T-cell (primary cell): ENCODE data around the gene GCM1. TPM values are rescaled to one million over a fixed set of nuclear protein-coding genes. Genes with fewer than 3 reads are reported as not detected.

ENCODE experiments used
- ATAC-seq, 4 experiments: fragments of 200-7000 bp in 3 of 4; fragments of 150-1000 bp in 1 of 4; cut with Tn5 transposase; replicated peaks in 1 of 4; 1 replicate in 3 of 4; 2 replicates in 1 of 4; pipeline ENCODE4 v1.10.0; 2021; ENCODE audit warnings: moderate library complexity in 3 of 4, mild to moderate bottlenecking in 2 of 4, moderate number of reproducible peaks in 1 of 4
- CTCF ChIA-PET, 2 donors: fragments of 300-600 bp; sonication (Branson Sonifier 250); formaldehyde crosslinking; loops; one replicate each; lab custom pipeline; 2022; ENCODE audit warnings: antibody characterized with exemption in 2 of 2; lab: Charles Lee
- POLR2A ChIA-PET, 2 donors: fragments of 300-600 bp; sonication (Branson Sonifier 250); formaldehyde crosslinking; loops; one replicate each; lab custom pipeline; 2022; ENCODE audit warnings: antibody characterized with exemption in 2 of 2; lab: Charles Lee
- DNase-seq, 35 experiments: peaks; one replicate each; pipeline versions ENCODE4 v3.0.0 to v3.0.0-alpha.2; 2013 to 2023
- H3K27ac ChIP-seq: one replicate; pipeline ENCODE4 v1.5.1; 2013; ENCODE audit warnings: low read length
- H3K27me3 ChIP-seq, 2 experiments: replicated peaks in 1 of 2; 1 replicate in 1 of 2; 2 replicates in 1 of 2; pipeline versions ENCODE4 v1.6.1 to v1.7.0; 2013; ENCODE audit warnings: low read length in 1 of 2, mixed read lengths in 1 of 2; ENCODE audit not compliant: control insufficient read depth in 2 of 2, insufficient read depth in 2 of 2; ENCODE audit errors: extremely low read depth in 1 of 2
- H3K36me3 ChIP-seq, 2 donors: 1 replicate in 1 of 2; 2 replicates in 1 of 2; pipeline versions ENCODE4 v1.6.1 to v1.7.0; 2013; ENCODE audit warnings: low read length in 1 of 2; ENCODE audit not compliant: control insufficient read depth in 2 of 2, insufficient read depth in 1 of 2; ENCODE audit errors: extremely low read depth in 1 of 2
- H3K4me1 ChIP-seq, 2 experiments: 1 replicate in 1 of 2; 2 replicates in 1 of 2; pipeline versions ENCODE4 v1.6.1 to v1.7.0; 2013; ENCODE audit warnings: low read length in 2 of 2, mixed read lengths in 1 of 2; ENCODE audit not compliant: insufficient read depth in 2 of 2, control insufficient read depth in 1 of 2; ENCODE audit errors: extremely low read depth in 1 of 2
- H3K4me3 ChIP-seq, 2 donors: 1 replicate in 1 of 2; 2 replicates in 1 of 2; pipeline versions ENCODE4 v1.5.1 to v1.7.0; 2013; ENCODE audit warnings: mild to moderate bottlenecking in 2 of 2, low read length in 1 of 2, moderate library complexity in 1 of 2; ENCODE audit not compliant: control insufficient read depth in 1 of 2; ENCODE audit errors: extremely low read depth in 1 of 2
- H3K9me3 ChIP-seq: 2 replicates; pipeline ENCODE4 v1.7.0; 2013
- H3K27ac Mint-ChIP-seq, 2 donors: one replicate each; pipeline ENCODE4 v1.8.0; 2020 to 2021; ENCODE audit warnings: mild to moderate bottlenecking in 2 of 2, mixed read lengths in 2 of 2
- H3K27me3 Mint-ChIP-seq, 2 donors: one replicate each; pipeline ENCODE4 v1.8.0; 2021 to 2022; ENCODE audit warnings: mixed read lengths in 2 of 2
- H3K36me3 Mint-ChIP-seq: one replicate; pipeline ENCODE4 v1.8.0; 2021; ENCODE audit warnings: mixed read lengths
- H3K4me1 Mint-ChIP-seq, 3 donors: one replicate each; pipeline ENCODE4 v1.8.0; 2020 to 2022; ENCODE audit warnings: mixed read lengths in 3 of 3, mild to moderate bottlenecking in 1 of 3
- H3K4me3 Mint-ChIP-seq, 3 donors: one replicate each; pipeline ENCODE4 v1.8.0; 2020 to 2022; ENCODE audit warnings: mild to moderate bottlenecking in 3 of 3, mixed read lengths in 3 of 3, moderate library complexity in 3 of 3
- H3K9me3 Mint-ChIP-seq, 3 donors: one replicate each; pipeline ENCODE4 v1.8.0; 2020 to 2022; ENCODE audit warnings: mixed read lengths in 3 of 3
- WGBS: methylation state at CpG from one replicate; pipeline ENCODE4 v1.1.5; 2013; ENCODE audit warnings: missing lambda C conversion rate; ENCODE audit not compliant: insufficient coverage; 5-methylcytosine and 5-hydroxymethylcytosine counted together
- total RNA-seq, 35 experiments: library from RNA in 6 of 35; stranded (reverse) in 6 of 35; fragments of 120-200 nt in 1 of 35; gene quantifications; one replicate each; pipeline versions ENCODE4 v1.2.1 to v1.2.4 and lab custom pipeline; 2013 to 2026

Gene GCM1
- total RNA-seq, 5 donors from 2014 or later (not counting 1 experiment from before 2014, with no cell fraction given), result 0.12 to 0.23 TPM; not detected in 3

- H3K27ac Mint-ChIP-seq, result no peak overlapping the region
- no peak for ATAC-seq
These were observed 3.8 kb downstream of the GCM1 start for GRCh38 chr6:53144802-53145201.

GRCh38 chr6:53143710-53144109, 4.9 kb downstream of the GCM1 start:
- Mint-ChIP-seq H3K27ac (no peak overlapping the region), H3K4me1 (no peaks in the 10 kb centered on the region), H3K27me3 (peaks cover under 1 to 6% of the 10 kb centered on the region in 2 donors), H3K4me3 (no peak overlapping the region), H3K36me3 (no peaks in the 10 kb centered on the region), H3K9me3 (peaks cover 0 to 5% (median 0%) of the 10 kb centered on the region in 3 donors)
- no CpG with 5 or more reads among the region's 3 CpGs for WGBS
- Histone ChIP-seq H3K27me3 (peaks cover 0 to 6% of the 10 kb centered on the region in 2 experiments), H3K4me1 (no peaks in the 10 kb centered on the region), H3K4me3 (no peak overlapping the region), H3K27ac (no peak overlapping the region), H3K9me3 (no peaks in the 10 kb centered on the region), H3K36me3 (no peaks in the 10 kb centered on the region)
- CTCF ChIA-PET, result no interaction called here
- ATAC-seq (no peak), DNase-seq (no peak)
- POLR2A ChIA-PET, result interaction anchor here (0.6 to 0.7 kb wide), 2 partner anchors 333 to 575 kb away, joined by 3 read pairs; no protein-coding TSS in a partner anchor

More at GRCh38 chr6:53144802-53145201, 3.8 kb downstream of the GCM1 start:
- no CpG with 5 or more reads among the region's 2 CpGs for WGBS
- no peak overlapping the region for H3K4me3 Mint-ChIP-seq
- peaks cover 0 to 8% of the 10 kb centered on the region in 2 donors for H3K27me3 Mint-ChIP-seq
- H3K9me3 ChIP-seq, result no peaks in the 10 kb centered on the region
- H3K36me3 ChIP-seq, result no peaks in the 10 kb centered on the region
- DNase-seq, result no peak
- H3K36me3 Mint-ChIP-seq, result no peaks in the 10 kb centered on the region
- peaks cover 0 to 6% of the 10 kb centered on the region in 2 experiments for H3K27me3 ChIP-seq
- CTCF ChIA-PET, result interaction anchor here in 1 of 2 donors (0.6 kb wide), 1 partner anchor 26 kb away, joined by 3 read pairs; no protein-coding TSS in a partner anchor
- H3K4me1 Mint-ChIP-seq, result no peaks in the 10 kb centered on the region
- no peak overlapping the region for H3K27ac ChIP-seq
- H3K4me3 ChIP-seq, result no peak overlapping the region
- no peaks in the 10 kb centered on the region for H3K4me1 ChIP-seq
- peaks cover 0 to 5% (median 0%) of the 10 kb centered on the region in 3 donors for H3K9me3 Mint-ChIP-seq
- POLR2A ChIA-PET, result interaction anchor here in 1 of 2 donors (0.6 kb wide), 1 partner anchor 41 kb away, joined by 5 read pairs; no protein-coding TSS in a partner anchor

GRCh38 chr6:53142810-53143209, 5.8 kb downstream of the GCM1 start:
- DNase-seq, result no peak
- Histone ChIP-seq H3K4me3 (no peak overlapping the region), H3K9me3 (no peaks in the 10 kb centered on the region), H3K27me3 (peaks cover 0 to 6% of the 10 kb centered on the region in 2 experiments), H3K27ac (no peak overlapping the region), H3K4me1 (no peaks in the 10 kb centered on the region), H3K36me3 (no peaks in the 10 kb centered on the region)
- no peak overlapping the region for H3K27ac Mint-ChIP-seq
- peaks cover 4 to 6% of the 10 kb centered on the region in 2 donors for H3K27me3 Mint-ChIP-seq
- peaks cover 0 to 5% (median 0%) of the 10 kb centered on the region in 3 donors for H3K9me3 Mint-ChIP-seq
- no peak for ATAC-seq
- CTCF ChIA-PET, result no interaction called here
- H3K4me3 Mint-ChIP-seq, result no peak overlapping the region
- WGBS, result no CpG with 5 or more reads among the region's 3 CpGs
- no peaks in the 10 kb centered on the region for H3K36me3 Mint-ChIP-seq
- POLR2A ChIA-PET, result interaction anchor here in 1 of 2 donors (0.8 kb wide), 1 partner anchor 17 kb away, joined by 4 read pairs; no protein-coding TSS in a partner anchor
- no peaks in the 10 kb centered on the region for H3K4me1 Mint-ChIP-seq

DNA sequence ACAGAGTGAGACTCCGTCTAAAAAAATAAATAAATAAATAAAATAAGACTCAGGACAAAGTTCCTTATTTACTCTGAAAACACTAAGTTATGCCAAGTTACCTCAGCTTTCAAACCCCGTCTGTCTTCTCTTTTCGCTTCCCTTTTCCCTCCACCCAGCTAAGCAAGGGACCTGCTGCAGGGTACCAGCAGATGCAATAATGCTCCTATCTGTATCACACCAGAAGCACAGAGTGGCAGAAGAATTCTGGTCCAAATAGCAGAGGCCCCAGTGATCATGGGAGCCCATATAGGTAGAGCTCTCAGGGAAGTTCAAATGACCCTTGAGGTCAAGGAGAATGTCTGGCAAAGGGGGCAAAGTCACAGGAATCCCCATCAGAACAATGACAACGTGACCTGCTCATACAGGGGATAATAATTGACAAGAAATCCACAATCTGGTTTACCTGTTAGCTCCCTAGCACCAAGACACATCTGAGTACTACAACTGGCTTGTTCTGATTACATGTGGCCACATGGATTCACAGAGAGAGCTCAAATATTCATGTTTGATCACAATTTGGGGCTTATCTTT, 8.7 kb downstream of the GCM1 start:
- DNase-seq (no peak), ATAC-seq (no peak)
- Mint-ChIP-seq H3K4me3 (no peak overlapping the region), H3K4me1 (peaks cover 0 to under 1% (median 0%) of the 10 kb centered on the region in 3 donors), H3K27ac (no peak overlapping the region), H3K9me3 (peaks cover 0 to 5% (median 0%) of the 10 kb centered on the region in 3 donors), H3K36me3 (no peaks in the 10 kb centered on the region), H3K27me3 (peaks cover 4 to 14% of the 10 kb centered on the region in 2 donors)
- no peaks in the 10 kb centered on the region for H3K36me3 ChIP-seq
- H3K9me3 ChIP-seq, result no peaks in the 10 kb centered on the region
- no peaks in the 10 kb centered on the region for H3K4me1 ChIP-seq
- no peak overlapping the region for H3K4me3 ChIP-seq
- H3K27me3 ChIP-seq, result peaks cover 0 to 15% of the 10 kb centered on the region in 2 experiments
- no peak overlapping the region for H3K27ac ChIP-seq
- ChIA-PET POLR2A (no interaction called here), CTCF (no interaction called here)
- 29% methylated on average over 1 of the region's 4 CpGs for WGBS

DNA sequence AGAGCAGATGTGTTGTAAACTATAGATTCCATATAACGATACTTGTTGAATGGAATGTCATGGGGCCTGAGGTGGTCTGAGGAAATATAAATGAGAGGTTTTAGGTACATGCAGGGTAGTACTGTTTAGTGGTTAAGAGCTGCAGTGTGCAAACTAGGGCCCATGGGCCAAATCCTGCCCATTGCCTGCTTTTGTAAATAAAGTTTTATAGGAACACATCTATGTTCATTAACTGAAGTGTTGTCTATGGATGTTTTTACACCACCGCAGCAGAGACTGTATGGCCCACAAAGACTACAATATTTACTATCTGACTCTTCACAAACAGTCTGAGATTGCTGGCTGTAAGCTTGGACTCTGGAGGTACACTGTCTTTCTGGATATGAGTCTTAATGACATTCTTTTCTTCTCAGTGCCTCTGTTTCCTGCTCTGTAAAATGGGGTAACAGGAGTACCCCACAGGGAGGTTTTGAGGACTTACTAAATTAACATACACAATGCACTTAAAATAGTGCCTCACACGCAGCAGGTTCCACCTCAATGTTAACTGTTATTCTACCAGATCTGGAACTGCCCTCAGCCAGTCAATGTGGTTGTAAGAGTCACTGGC, 12.5 kb downstream of the GCM1 start:
- Mint-ChIP-seq H3K4me1 (peaks cover 0 to 3% (median 0%) of the 10 kb centered on the region in 3 donors), H3K36me3 (no peaks in the 10 kb centered on the region), H3K27me3 (peaks cover 4 to 19% of the 10 kb centered on the region in 2 donors), H3K9me3 (no peaks in the 10 kb centered on the region), H3K4me3 (no peak overlapping the region), H3K27ac (no peak overlapping the region)
- H3K27me3 ChIP-seq, result peaks cover 0 to 13% of the 10 kb centered on the region in 2 experiments
- no peak for DNase-seq
- no peaks in the 10 kb centered on the region for H3K4me1 ChIP-seq
- no peak overlapping the region for H3K4me3 ChIP-seq
- whole genome bisulfite sequencing, result 100% methylated on average over 1 of the region's 3 CpGs
- ChIA-PET CTCF (interaction anchor here in 1 of 2 donors (0.5 kb wide), 1 partner anchor 68 kb away, joined by 8 read pairs; no protein-coding TSS in a partner anchor), POLR2A (no interaction called here)
- no peak for ATAC-seq
- no peak overlapping the region for H3K27ac ChIP-seq
- no peaks in the 10 kb centered on the region for H3K9me3 ChIP-seq
- H3K36me3 ChIP-seq, result no peaks in the 10 kb centered on the region

DNA sequence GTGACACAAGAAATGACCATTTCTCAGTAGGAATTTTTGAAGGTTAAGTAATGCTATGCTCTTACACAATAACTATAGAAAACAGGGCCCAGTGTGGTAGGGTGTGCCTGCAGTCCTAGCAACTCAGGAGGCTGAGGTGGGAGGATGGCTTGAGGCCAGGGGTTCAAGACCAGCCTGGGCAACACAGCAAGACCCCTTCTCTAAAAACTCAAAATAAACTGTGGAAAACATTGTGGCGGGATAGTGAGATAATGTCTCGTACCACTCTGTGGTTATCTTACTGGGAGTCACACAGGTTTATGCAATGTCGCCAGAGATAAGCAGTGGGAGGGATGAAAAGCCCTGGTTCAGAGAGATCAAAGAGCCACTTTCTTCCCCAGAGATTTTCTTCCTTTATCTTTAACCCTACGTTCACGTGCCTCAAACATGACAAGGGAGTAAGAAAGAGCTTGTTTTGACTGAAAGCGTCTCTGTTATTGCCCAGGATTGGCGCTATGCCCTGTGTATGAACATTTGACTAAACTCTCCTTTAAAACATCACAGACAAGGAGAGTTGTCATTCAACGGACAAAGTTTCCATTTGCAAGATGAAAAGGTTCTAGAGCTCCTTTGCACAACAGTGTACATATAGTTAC, 13.9 kb downstream of the GCM1 start:
- Mint-ChIP-seq H3K27ac (no peak overlapping the region), H3K36me3 (no peaks in the 10 kb centered on the region), H3K4me3 (no peak overlapping the region), H3K9me3 (no peaks in the 10 kb centered on the region), H3K27me3 (peaks cover 8 to 14% of the 10 kb centered on the region in 2 donors), H3K4me1 (peaks cover 0 to 3% (median 0%) of the 10 kb centered on the region in 3 donors)
- Histone ChIP-seq H3K9me3 (no peaks in the 10 kb centered on the region), H3K4me1 (no peaks in the 10 kb centered on the region), H3K27me3 (peaks cover 0 to 15% of the 10 kb centered on the region in 2 experiments), H3K4me3 (no peak overlapping the region), H3K27ac (no peak overlapping the region), H3K36me3 (no peaks in the 10 kb centered on the region)
- POLR2A ChIA-PET, result interaction anchor here in 1 of 2 donors (0.6 kb wide), 1 partner anchor 325 kb away, joined by 5 read pairs; no protein-coding TSS in a partner anchor
- WGBS, result no CpG with 5 or more reads among the region's 8 CpGs
- DNase-seq, result no peak
- CTCF ChIA-PET, result no interaction called here
- no peak for ATAC-seq
